Measurements from ENCODE around the gene UNC5B. TPM values are rescaled to one million over a fixed set of nuclear protein-coding genes. Genes with fewer than 3 reads are reported as not detected.

The UNC5B gene
- total RNA-seq, 6 donors from 2014 or later = 8.4 to 27.7 (median 20.5) TPM

DNA sequence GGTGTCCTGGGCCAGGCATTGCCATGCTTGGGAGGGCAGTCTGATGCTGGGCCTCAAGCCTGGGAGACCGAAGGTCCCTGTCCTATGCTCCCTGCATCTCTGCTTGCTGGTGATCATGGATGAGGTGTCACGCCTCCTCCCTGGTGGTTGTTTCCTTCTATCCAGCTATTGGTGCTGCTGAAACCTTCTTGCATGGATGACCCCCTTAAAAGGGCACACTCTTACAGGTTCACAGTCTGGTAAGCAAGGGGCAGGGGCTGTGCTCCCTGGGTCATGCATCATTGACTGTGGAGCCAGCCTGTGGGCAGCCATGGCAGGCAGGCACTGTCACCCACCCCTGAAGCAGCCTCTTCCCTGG, 69.9 kb downstream of the UNC5B start:
- Histone ChIP-seq H3K4me1 (peaks cover 0 to 12% (median 3%) of the 10 kb centered on the region in 4 donors), H3K9me3 (no peaks in the 10 kb centered on the region), H3K36me3 (peaks cover 0 to 36% (median 16%) of the 10 kb centered on the region in 4 donors), H3K27me3 (no peaks in the 10 kb centered on the region), H3K4me3 (no peak overlapping the region), H3K27ac (no peak overlapping the region)
- no peak for DNase-seq
- no peak for ATAC-seq (ENCODE audit: low FRiP score in 2 of 2)
- 68 to 96% methylated on average over 2 of the region's 2 CpGs for WGBS, 2 donors
- TF ChIP-seq, protein P1, sequence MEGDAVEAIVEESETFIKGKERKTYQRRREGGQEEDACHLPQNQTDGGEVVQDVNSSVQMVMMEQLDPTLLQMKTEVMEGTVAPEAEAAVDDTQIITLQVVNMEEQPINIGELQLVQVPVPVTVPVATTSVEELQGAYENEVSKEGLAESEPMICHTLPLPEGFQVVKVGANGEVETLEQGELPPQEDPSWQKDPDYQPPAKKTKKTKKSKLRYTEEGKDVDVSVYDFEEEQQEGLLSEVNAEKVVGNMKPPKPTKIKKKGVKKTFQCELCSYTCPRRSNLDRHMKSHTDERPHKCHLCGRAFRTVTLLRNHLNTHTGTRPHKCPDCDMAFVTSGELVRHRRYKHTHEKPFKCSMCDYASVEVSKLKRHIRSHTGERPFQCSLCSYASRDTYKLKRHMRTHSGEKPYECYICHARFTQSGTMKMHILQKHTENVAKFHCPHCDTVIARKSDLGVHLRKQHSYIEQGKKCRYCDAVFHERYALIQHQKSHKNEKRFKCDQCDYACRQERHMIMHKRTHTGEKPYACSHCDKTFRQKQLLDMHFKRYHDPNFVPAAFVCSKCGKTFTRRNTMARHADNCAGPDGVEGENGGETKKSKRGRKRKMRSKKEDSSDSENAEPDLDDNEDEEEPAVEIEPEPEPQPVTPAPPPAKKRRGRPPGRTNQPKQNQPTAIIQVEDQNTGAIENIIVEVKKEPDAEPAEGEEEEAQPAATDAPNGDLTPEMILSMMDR (IDR thresholded peaks at IDR 0.05) = no peak
- TF ChIP-seq POLR2AphosphoS5 (IDR thresholded peaks at IDR 0.05) = no peak
- no peak for TF ChIP-seq EP300 (IDR thresholded peaks at IDR 0.05)
- no peak for TF ChIP-seq POLR2A (IDR thresholded peaks at IDR 0.05)

- Histone ChIP-seq H3K27ac (no peak overlapping the region), H3K4me1 (peaks cover 0 to 14% (median 5%) of the 10 kb centered on the region in 4 donors), H3K27me3 (no peaks in the 10 kb centered on the region), H3K9me3 (no peaks in the 10 kb centered on the region), H3K4me3 (no peak overlapping the region), H3K36me3 (peaks cover 0 to 47% (median 25%) of the 10 kb centered on the region in 4 donors)
- no peak for TF ChIP-seq POLR2A (IDR thresholded peaks at IDR 0.05)
- TF ChIP-seq, protein P1 (IDR thresholded peaks at IDR 0.05) = no peak
- no peak for TF ChIP-seq EP300 (IDR thresholded peaks at IDR 0.05)
- no peak for TF ChIP-seq POLR2AphosphoS5 (IDR thresholded peaks at IDR 0.05)
- ATAC-seq (ENCODE audit: low FRiP score in 2 of 2) (no peak), DNase-seq (no peak)
- WGBS, 2 donors = 85 to 92% methylated on average over 6 of the region's 6 CpGs
These were observed 71.0 kb downstream of the UNC5B start for GRCh38 chr10:71283410-71283809.

DNA sequence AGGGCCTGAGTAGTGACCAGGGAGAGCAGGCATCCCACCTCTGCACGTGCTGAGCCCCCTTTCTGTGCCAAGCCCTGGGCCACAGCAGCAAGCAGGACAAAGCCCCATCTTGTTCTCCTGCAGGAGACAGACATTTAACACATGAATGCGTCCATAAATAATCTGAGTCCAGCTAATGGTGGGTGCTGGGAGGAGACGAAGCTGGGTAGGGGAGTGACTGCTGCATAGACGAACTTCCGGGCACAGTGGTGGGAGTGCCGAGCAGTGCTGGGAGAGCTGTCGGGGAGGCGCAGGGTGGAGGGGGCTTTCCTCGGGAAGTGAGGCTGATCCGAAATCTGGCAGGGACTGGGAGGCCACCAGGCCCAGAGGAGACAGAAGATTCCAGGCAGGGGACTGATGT, 71.5 kb downstream of the UNC5B start:
- Histone ChIP-seq H3K9me3 (no peaks in the 10 kb centered on the region), H3K4me1 (peaks cover 0 to 14% (median 5%) of the 10 kb centered on the region in 4 donors), H3K27ac (no peak overlapping the region), H3K4me3 (no peak overlapping the region), H3K36me3 (peaks cover 0 to 52% (median 27%) of the 10 kb centered on the region in 4 donors), H3K27me3 (no peaks in the 10 kb centered on the region)
- WGBS, 2 donors = 91 to 92% methylated on average over 10 of the region's 10 CpGs
- ATAC-seq (ENCODE audit: low FRiP score in 2 of 2) (no peak), DNase-seq (no peak)
- TF ChIP-seq, protein P1 (IDR thresholded peaks at IDR 0.05) = no peak
- TF ChIP-seq POLR2A (IDR thresholded peaks at IDR 0.05) = no peak
- no peak for TF ChIP-seq POLR2AphosphoS5 (IDR thresholded peaks at IDR 0.05)
- no peak for TF ChIP-seq EP300 (IDR thresholded peaks at IDR 0.05)

DNA sequence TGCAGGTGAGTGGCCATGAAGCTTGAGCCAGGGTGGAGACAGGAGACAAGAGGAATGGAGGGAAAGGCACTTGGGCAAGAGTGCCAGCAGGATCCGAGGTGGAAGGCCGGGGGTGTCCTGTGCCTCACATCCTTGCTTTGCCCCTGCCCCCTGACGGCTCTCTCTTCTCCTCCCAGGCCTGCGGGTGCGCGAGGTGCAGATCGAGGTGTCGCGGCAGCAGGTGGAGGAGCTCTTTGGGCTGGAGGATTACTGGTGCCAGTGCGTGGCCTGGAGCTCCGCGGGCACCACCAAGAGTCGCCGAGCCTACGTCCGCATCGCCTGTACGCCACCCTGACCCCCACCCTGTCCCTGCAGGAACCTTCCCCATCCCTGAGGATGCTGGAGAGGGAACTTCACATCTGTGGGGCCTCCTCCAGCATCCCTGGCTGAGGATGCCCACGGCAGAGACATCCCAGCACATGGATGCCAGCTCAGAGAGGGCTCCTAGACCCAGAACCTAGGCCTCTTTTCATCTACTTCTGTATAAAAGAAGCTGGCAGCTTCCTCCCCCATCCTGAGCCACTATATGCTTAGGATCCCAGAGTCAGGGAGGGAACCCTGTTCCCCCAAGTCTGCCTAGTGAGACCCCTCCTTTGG, 72.3 kb downstream of the UNC5B start:
- ATAC-seq (ENCODE audit: low FRiP score in 2 of 2) = no peak
- DNase-seq = no peak
- TF ChIP-seq POLR2AphosphoS5 (IDR thresholded peaks at IDR 0.05) = no peak
- TF ChIP-seq EP300 (IDR thresholded peaks at IDR 0.05) = no peak
- TF ChIP-seq POLR2A (IDR thresholded peaks at IDR 0.05) = no peak
- TF ChIP-seq, protein P1 (IDR thresholded peaks at IDR 0.05) = no peak
- Histone ChIP-seq H3K27ac (no peak overlapping the region), H3K4me1 (peaks cover 0 to 14% (median 5%) of the 10 kb centered on the region in 4 donors), H3K4me3 (no peak overlapping the region), H3K36me3 (peaks cover 0 to 52% (median 29%) of the 10 kb centered on the region in 4 donors), H3K9me3 (no peaks in the 10 kb centered on the region), H3K27me3 (no peaks in the 10 kb centered on the region)
- 84 to 89% methylated on average over 5 to 16 of the region's 19 CpGs for WGBS, 2 donors

DNA sequence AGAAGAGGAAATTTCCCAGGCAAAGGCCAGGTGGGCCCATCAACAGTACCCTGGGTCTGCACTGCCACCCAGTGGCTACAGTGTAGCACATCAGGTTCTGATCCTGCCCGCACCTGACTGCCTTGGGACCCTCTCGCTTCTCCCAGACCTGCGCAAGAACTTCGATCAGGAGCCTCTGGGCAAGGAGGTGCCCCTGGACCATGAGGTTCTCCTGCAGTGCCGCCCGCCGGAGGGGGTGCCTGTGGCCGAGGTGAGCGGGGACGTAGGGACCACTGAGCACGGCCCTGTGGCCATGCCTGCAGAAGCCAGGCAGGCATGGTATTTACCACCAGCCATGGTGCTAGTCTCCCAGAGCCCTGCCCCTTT, 72.8 kb downstream of the UNC5B start:
- no peak overlapping the region for H3K4me3 ChIP-seq
- peaks cover 0 to 54% (median 29%) of the 10 kb centered on the region in 4 donors for H3K36me3 ChIP-seq
- ATAC-seq (ENCODE audit: low FRiP score in 2 of 2) = peak; percentile 59 to 66
- 70% methylated on average over 9 of the region's 11 CpGs; no CpG with 5 or more reads in 1 of the 2 donors for WGBS, 2 donors
- H3K4me1 ChIP-seq = peaks cover 0 to 14% (median 5%) of the 10 kb centered on the region in 4 donors
- TF ChIP-seq EP300 (IDR thresholded peaks at IDR 0.05) = no peak
- no peak for TF ChIP-seq POLR2AphosphoS5 (IDR thresholded peaks at IDR 0.05)
- TF ChIP-seq, protein P1 (IDR thresholded peaks at IDR 0.05) = peak; percentile 59 to 82 (median 74)
- TF ChIP-seq POLR2A (IDR thresholded peaks at IDR 0.05) = no peak
- H3K27ac ChIP-seq = no peak overlapping the region
- peak; percentile 29 to 76 for DNase-seq
- H3K9me3 ChIP-seq = no peaks in the 10 kb centered on the region
- H3K27me3 ChIP-seq = no peaks in the 10 kb centered on the region

All from upper lobe of left lung (tissue), 6 donors.